Stimulated activated naive B cell treated with anti-CD40 and anti-IgM and Interleukin-4, amounts not matched to agents 10 μg/mL and 1 μg/mL and 100 μg/mL, for 72 hours (primary cell): ENCODE data around the gene PHYH.
"Not testable (repeated sequence)": the region's sequence is repeated elsewhere in the genome, so short reads cannot be mapped to it uniquely, and the experiment has no call there.

ENCODE experiments used
- ATAC-seq, 2 donors: fragments of 150-1000 bp; cut with Tn5 transposase; replicated peaks; 2 replicates each; pipeline ENCODE4 v1.10.0; 2021; ENCODE audit warnings: moderate library complexity in 1 of 2
- DNase-seq: peaks from one replicate; pipeline ENCODE4 v3.0.0; 2021
- H3K27ac Mint-ChIP-seq: one replicate; pipeline ENCODE4 v1.8.0; 2022; ENCODE audit warnings: mild to moderate bottlenecking, mixed read lengths
- H3K27me3 Mint-ChIP-seq, 2 donors: one replicate each; pipeline ENCODE4 v1.8.0; 2022; ENCODE audit warnings: mixed read lengths in 2 of 2
- H3K36me3 Mint-ChIP-seq, 2 donors: one replicate each; pipeline ENCODE4 v1.8.0; 2022; ENCODE audit warnings: mixed read lengths in 2 of 2, mild to moderate bottlenecking in 1 of 2
- H3K4me1 Mint-ChIP-seq, 2 donors: one replicate each; pipeline ENCODE4 v1.8.0; 2022; ENCODE audit warnings: mixed read lengths in 2 of 2, mild to moderate bottlenecking in 1 of 2
- H3K4me3 Mint-ChIP-seq, 2 donors: one replicate each; pipeline ENCODE4 v1.8.0; 2022; ENCODE audit warnings: mild to moderate bottlenecking in 2 of 2, mixed read lengths in 2 of 2, moderate library complexity in 1 of 2
- H3K9me3 Mint-ChIP-seq, 2 donors: one replicate each; pipeline ENCODE4 v1.8.0; 2022; ENCODE audit warnings: mixed read lengths in 2 of 2, mild to moderate bottlenecking in 1 of 2

The PHYH gene

GRCh38 chr10:13271552-13272163, 28.2 kb downstream of the PHYH start:
- H3K27me3 Mint-ChIP-seq, result no peaks in the 10 kb centered on the region
- H3K4me3 Mint-ChIP-seq, result no peak overlapping the region
- ATAC-seq (peak in 1 of 2 donors; percentile 34), DNase-seq (no peak)
- peaks cover 0 to 2% of the 10 kb centered on the region in 2 donors for H3K36me3 Mint-ChIP-seq
- H3K27ac Mint-ChIP-seq, result no peak overlapping the region
- H3K9me3 Mint-ChIP-seq, result no peaks in the 10 kb centered on the region
- H3K4me1 Mint-ChIP-seq, result peaks cover 6 to 8% of the 10 kb centered on the region in 2 donors

DNA sequence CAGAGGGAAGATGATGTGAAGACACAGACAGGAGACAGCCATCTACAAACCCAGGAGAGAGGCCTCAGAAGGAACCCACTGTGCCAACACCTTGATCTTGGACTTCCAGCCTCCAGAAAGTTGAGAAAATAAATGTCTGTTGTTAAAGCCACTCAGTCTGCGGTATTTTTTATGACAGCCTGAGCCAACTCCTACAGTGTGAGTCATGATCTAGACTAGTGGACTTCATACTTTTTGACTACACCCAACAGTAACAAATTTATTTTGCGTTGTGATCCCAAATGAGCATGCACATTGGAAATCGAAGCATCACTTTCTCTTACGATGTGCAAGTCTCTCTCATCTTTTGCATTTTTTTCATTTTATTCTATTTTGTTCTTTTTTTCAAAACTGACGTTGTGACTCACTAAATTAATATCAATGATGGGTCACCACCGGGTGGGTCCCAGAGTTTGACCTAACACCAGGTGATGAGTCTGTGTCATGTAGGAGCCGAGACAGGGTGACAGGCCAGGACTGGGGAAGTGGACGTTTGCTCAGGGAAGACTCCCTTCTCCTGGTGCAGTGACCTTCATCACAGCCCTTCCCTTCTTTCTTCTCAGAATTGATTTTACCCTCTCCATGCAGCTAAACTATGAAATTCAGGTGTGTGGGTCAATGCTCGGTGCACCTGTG, 28.9 kb downstream of the PHYH start:
- DNase-seq (no peak), ATAC-seq (no peak)
- Mint-ChIP-seq H3K9me3 (no peaks in the 10 kb centered on the region), H3K4me3 (no peak overlapping the region), H3K27me3 (peaks cover 3 to 6% of the 10 kb centered on the region in 2 donors), H3K4me1 (peaks cover 6 to 8% of the 10 kb centered on the region in 2 donors), H3K36me3 (peaks cover 0 to 2% of the 10 kb centered on the region in 2 donors), H3K27ac (no peak overlapping the region)

GRCh38 chr10:13268841-13269240, 31.0 kb downstream of the PHYH start:
- no peak overlapping the region for H3K4me3 Mint-ChIP-seq
- ATAC-seq (no peak), DNase-seq (no peak)
- H3K9me3 Mint-ChIP-seq, result no peaks in the 10 kb centered on the region
- H3K36me3 Mint-ChIP-seq, result peaks cover 0 to 2% of the 10 kb centered on the region in 2 donors
- H3K27me3 Mint-ChIP-seq, result peaks cover 13 to 24% of the 10 kb centered on the region in 2 donors
- peaks cover 6 to 8% of the 10 kb centered on the region in 2 donors for H3K4me1 Mint-ChIP-seq
- no peak overlapping the region for H3K27ac Mint-ChIP-seq

- no peak for DNase-seq
- Mint-ChIP-seq H3K27me3 (peaks cover 17 to 27% of the 10 kb centered on the region in 2 donors), H3K4me3 (no peak overlapping the region), H3K36me3 (peaks cover 0 to 1% of the 10 kb centered on the region in 2 donors), H3K9me3 (peaks cover 0 to under 1% of the 10 kb centered on the region in 2 donors), H3K4me1 (peaks cover 6 to 8% of the 10 kb centered on the region in 2 donors), H3K27ac (no peak overlapping the region)
- ATAC-seq, result no peak
These were observed 31.6 kb downstream of the PHYH start for GRCh38 chr10:13268310-13268709.

- no peak for DNase-seq
- no peak overlapping the region for H3K27ac Mint-ChIP-seq
- H3K4me1 Mint-ChIP-seq, result peaks cover 0 to under 1% of the 10 kb centered on the region in 2 donors
- ATAC-seq, result no peak
- H3K4me3 Mint-ChIP-seq, result no peak overlapping the region
- H3K9me3 Mint-ChIP-seq, result peaks cover 2 to 8% of the 10 kb centered on the region in 2 donors
- H3K27me3 Mint-ChIP-seq, result peaks cover 26 to 32% of the 10 kb centered on the region in 2 donors
- H3K36me3 Mint-ChIP-seq, result peaks cover 0 to 1% of the 10 kb centered on the region in 2 donors
These were observed 36.3 kb downstream of the PHYH start for GRCh38 chr10:13263591-13263990.

DNA sequence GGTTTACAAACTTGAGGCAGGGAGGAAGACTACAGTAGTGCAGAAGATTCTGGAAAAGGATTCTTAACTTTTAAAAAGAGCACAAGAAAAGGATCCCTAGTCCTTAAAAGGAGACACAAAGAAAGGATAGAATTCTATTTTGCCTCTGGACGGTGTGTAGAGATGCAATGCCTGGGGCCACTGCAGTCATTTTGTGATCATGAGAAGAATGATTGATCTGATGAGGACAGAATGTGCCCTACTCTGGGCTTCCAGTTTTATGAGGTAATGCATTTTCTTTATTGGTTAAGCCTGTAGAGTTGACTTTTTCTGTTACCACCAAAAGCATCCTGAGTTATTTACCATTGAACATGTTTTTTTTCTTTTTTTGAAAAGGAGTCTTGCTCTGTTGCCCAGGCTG, 37.4 kb downstream of the PHYH start:
- H3K27me3 Mint-ChIP-seq, result peaks cover 26 to 32% of the 10 kb centered on the region in 2 donors
- H3K9me3 Mint-ChIP-seq, result peaks cover 2 to 8% of the 10 kb centered on the region in 2 donors
- ATAC-seq (no peak), DNase-seq (no peak)
- no peak overlapping the region for H3K4me3 Mint-ChIP-seq
- no peaks in the 10 kb centered on the region for H3K4me1 Mint-ChIP-seq
- peaks cover 0 to 1% of the 10 kb centered on the region in 2 donors for H3K36me3 Mint-ChIP-seq
- no peak overlapping the region for H3K27ac Mint-ChIP-seq

- peaks cover 1 to 2% of the 10 kb centered on the region in 2 donors for H3K4me1 Mint-ChIP-seq
- peaks cover 0 to 3% of the 10 kb centered on the region in 2 donors for H3K27me3 Mint-ChIP-seq
- no peak for DNase-seq
- H3K36me3 Mint-ChIP-seq, result no peaks in the 10 kb centered on the region
- ATAC-seq, result no peak
- H3K4me3 Mint-ChIP-seq, result no peak overlapping the region
- H3K27ac Mint-ChIP-seq, result no peak overlapping the region
- peaks cover 2 to 4% of the 10 kb centered on the region in 2 donors for H3K9me3 Mint-ChIP-seq
These were observed 42.2 kb downstream of the PHYH start for GRCh38 chr10:13257621-13258140.

DNA sequence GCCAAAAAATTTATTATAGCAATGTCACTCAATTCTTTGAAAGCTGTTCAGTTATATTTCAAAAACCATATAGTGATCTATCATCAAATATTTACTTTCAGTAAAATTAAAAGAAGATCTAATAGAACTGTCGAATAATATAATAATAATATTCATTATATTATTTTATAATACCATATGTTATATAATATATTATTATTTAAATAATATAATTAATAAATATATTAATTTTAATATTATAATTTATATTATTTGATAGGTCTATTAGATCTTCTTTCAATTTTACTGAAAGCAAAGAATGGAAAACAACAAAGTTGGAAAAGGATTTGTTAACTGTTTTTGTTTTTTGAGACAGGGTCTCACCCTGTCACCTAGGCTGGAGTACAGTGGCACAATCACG, 43.2 kb downstream of the PHYH start:
- ATAC-seq (no peak), DNase-seq (no peak)
- Mint-ChIP-seq H3K4me1 (peaks cover 6% of the 10 kb centered on the region in 2 donors), H3K36me3 (no peaks in the 10 kb centered on the region), H3K9me3 (peaks cover 2 to 4% of the 10 kb centered on the region in 2 donors), H3K27me3 (no peaks in the 10 kb centered on the region), H3K4me3 (no peak overlapping the region), H3K27ac (no peak overlapping the region)

DNA sequence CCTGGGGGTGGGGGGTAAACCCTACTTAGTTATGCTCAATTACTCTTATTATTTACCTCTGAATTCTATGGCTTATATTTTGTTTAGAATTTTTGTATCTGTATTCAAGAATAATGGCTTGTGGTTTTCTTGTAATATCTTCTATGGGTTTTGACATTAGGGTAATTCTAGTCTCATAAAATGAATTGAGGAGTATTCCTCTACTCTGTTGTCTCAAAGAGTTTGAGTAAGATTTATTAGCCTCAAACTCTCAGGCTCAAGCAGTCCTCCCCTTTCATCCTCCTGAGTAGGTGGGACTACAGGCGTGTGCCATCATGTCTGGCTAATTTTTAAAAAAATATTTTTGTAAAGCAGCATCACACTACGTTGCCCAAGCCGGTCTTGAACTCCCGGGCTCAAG, 46.1 kb downstream of the PHYH start:
- Mint-ChIP-seq H3K36me3 (no peaks in the 10 kb centered on the region), H3K4me3 (no peak overlapping the region), H3K4me1 (peaks cover 6 to 7% of the 10 kb centered on the region in 2 donors), H3K27me3 (no peaks in the 10 kb centered on the region), H3K27ac (no peak overlapping the region), H3K9me3 (no peaks in the 10 kb centered on the region)
- DNase-seq (no peak), ATAC-seq (no peak)

GRCh38 chr10:13247784-13248183, 52.1 kb downstream of the PHYH start:
- no peaks in the 10 kb centered on the region for H3K36me3 Mint-ChIP-seq
- H3K4me3 Mint-ChIP-seq, result no peak overlapping the region
- no peaks in the 10 kb centered on the region for H3K27me3 Mint-ChIP-seq
- ATAC-seq (no peak), DNase-seq (no peak)
- H3K9me3 Mint-ChIP-seq, result no peaks in the 10 kb centered on the region
- peaks cover 5 to 6% of the 10 kb centered on the region in 2 donors for H3K4me1 Mint-ChIP-seq
- no peak overlapping the region for H3K27ac Mint-ChIP-seq

GRCh38 chr10:13247246-13247645, 52.6 kb downstream of the PHYH start:
- ATAC-seq, result no peak
- no peaks in the 10 kb centered on the region for H3K36me3 Mint-ChIP-seq
- no peaks in the 10 kb centered on the region for H3K9me3 Mint-ChIP-seq
- H3K27ac Mint-ChIP-seq, result no peak overlapping the region
- H3K4me3 Mint-ChIP-seq, result no peak overlapping the region
- H3K4me1 Mint-ChIP-seq, result peaks cover under 1 to 2% of the 10 kb centered on the region in 2 donors
- no peak for DNase-seq
- H3K27me3 Mint-ChIP-seq, result no peaks in the 10 kb centered on the region

GRCh38 chr10:13242260-13242659, 57.6 kb downstream of the PHYH start:
- H3K4me1 Mint-ChIP-seq, DNase-seq, H3K9me3 Mint-ChIP-seq, H3K27me3 Mint-ChIP-seq, ATAC-seq, H3K27ac Mint-ChIP-seq, H3K36me3 Mint-ChIP-seq, H3K4me3 Mint-ChIP-seq: not testable (repeated sequence)

GRCh38 chr10:13241613-13242012, 58.3 kb downstream of the PHYH start:
- Mint-ChIP-seq H3K36me3 (no peaks in the 10 kb centered on the region), H3K4me1 (no peaks in the 10 kb centered on the region), H3K27ac (no peak overlapping the region), H3K9me3 (no peaks in the 10 kb centered on the region), H3K27me3 (peaks cover 0 to 2% of the 10 kb centered on the region in 2 donors), H3K4me3 (no peak overlapping the region)
- ATAC-seq, result no peak
- no peak for DNase-seq

GRCh38 chr10:13239923-13240322, 59.9 kb downstream of the PHYH start:
- no peak overlapping the region for H3K27ac Mint-ChIP-seq
- ATAC-seq (no peak), DNase-seq (no peak)
- H3K4me3 Mint-ChIP-seq, result no peak overlapping the region
- H3K4me1 Mint-ChIP-seq, result no peaks in the 10 kb centered on the region
- H3K36me3 Mint-ChIP-seq, result no peaks in the 10 kb centered on the region
- H3K9me3 Mint-ChIP-seq, result no peaks in the 10 kb centered on the region
- peaks cover 0 to 5% of the 10 kb centered on the region in 2 donors for H3K27me3 Mint-ChIP-seq
